Stimulated activated CD8-positive, alpha-beta memory T cell treated with anti-CD3 and anti-CD28 coated beads, Interleukin-7, amount 100 ng/mL, for 1 hour (primary cell): ENCODE data around the gene NCKAP5.

Source experiments
- DNase-seq, 2 donors: peaks; one replicate each; pipeline ENCODE4 v3.0.0-alpha.2; 2020; ENCODE audit warnings: low read depth in 2 of 2

NCKAP5 gene

GRCh38 chr2:133266926-133267590 lies 301.2 kb downstream of the NCKAP5 start:
- no peak for DNase-seq

- no peak for DNase-seq
Measured at GRCh38 chr2:133266041-133266925, 302.0 kb downstream of the NCKAP5 start.

- DNase-seq, result no peak
Measured at GRCh38 chr2:133265432-133265949, 302.8 kb downstream of the NCKAP5 start.

GRCh38 chr2:133264989-133265401 lies 303.3 kb downstream of the NCKAP5 start:
- no peak for DNase-seq

GRCh38 chr2:133262893-133263292 lies 305.4 kb downstream of the NCKAP5 start:
- DNase-seq, result no peak

GRCh38 chr2:133255360-133255759 lies 312.9 kb downstream of the NCKAP5 start:
- DNase-seq, result no peak

GRCh38 chr2:133253793-133254192 lies 314.5 kb downstream of the NCKAP5 start:
- DNase-seq, result no peak

- no peak for DNase-seq
Measured at GRCh38 chr2:133252780-133253355, 315.4 kb downstream of the NCKAP5 start.

- DNase-seq, result no peak
Measured at GRCh38 chr2:133249362-133249761, 318.9 kb downstream of the NCKAP5 start.

- DNase-seq, result no peak
Measured at GRCh38 chr2:133248264-133248663, 320.0 kb downstream of the NCKAP5 start.

- no peak for DNase-seq
Measured at GRCh38 chr2:133247631-133248030, 320.6 kb downstream of the NCKAP5 start.

GRCh38 chr2:133241224-133241571 lies 327.1 kb downstream of the NCKAP5 start:
- no peak for DNase-seq

GRCh38 chr2:133240491-133241223 lies 327.6 kb downstream of the NCKAP5 start:
- no peak for DNase-seq

GRCh38 chr2:133235968-133236367 lies 332.3 kb downstream of the NCKAP5 start:
- no peak for DNase-seq

- DNase-seq, result no peak
Measured at GRCh38 chr2:133232556-133232955, 335.7 kb downstream of the NCKAP5 start.

GRCh38 chr2:133231264-133231663 lies 337.0 kb downstream of the NCKAP5 start:
- DNase-seq, result no peak

GRCh38 chr2:133229974-133230373 lies 338.3 kb downstream of the NCKAP5 start:
- no peak for DNase-seq

- DNase-seq, result no peak
Measured at GRCh38 chr2:133223226-133223625, 345.0 kb downstream of the NCKAP5 start.

GRCh38 chr2:133221398-133221797 lies 346.9 kb downstream of the NCKAP5 start:
- DNase-seq, result no peak

GRCh38 chr2:133218204-133218603 lies 350.1 kb downstream of the NCKAP5 start:
- no peak for DNase-seq

GRCh38 chr2:133215477-133215876 lies 352.8 kb downstream of the NCKAP5 start:
- DNase-seq, result no peak

GRCh38 chr2:133213651-133214050 lies 354.6 kb downstream of the NCKAP5 start:
- DNase-seq, result no peak
